BJ (cell line): ENCODE measurements around the gene FRA10AC1. TPM values are rescaled to one million over a fixed set of nuclear protein-coding genes. Genes with fewer than 3 reads are reported as not detected.
A peak's percentile ranks its signal among the peaks of the same experiment; 100 is the strongest.
"Not testable (repeated sequence)": the region's sequence is repeated elsewhere in the genome, so short reads cannot be mapped to it uniquely, and the experiment has no call there.

Experiments used
- CTCF ChIA-PET: fragments of 350-600 bp; formaldehyde crosslinking; extraction: SDS; loops from one replicate; lab custom pipeline; 2021; ENCODE audit warnings: antibody characterized with exemption, inconsistent platforms; lab: Yijun Ruan, JAX
- POLR2A ChIA-PET: fragments of 300-600 bp; sonication (Branson Sonifier 250); formaldehyde crosslinking; extraction: SDS; loops from one replicate; lab custom pipeline; 2021; ENCODE audit warnings: antibody characterized with exemption; lab: Charles Lee
- DNase-seq: peaks from one replicate; pipeline ENCODE4 v3.0.0-alpha.2; 2011; ENCODE audit warnings: low read depth
- H3K27me3 ChIP-seq: 2 replicates; pipeline ENCODE4 v1.6.0; 2011; ENCODE audit warnings: low read length; ENCODE audit not compliant: control insufficient read depth, insufficient read depth
- H3K36me3 ChIP-seq: 2 replicates; pipeline ENCODE4 v1.5.1; 2011; ENCODE audit warnings: low read length; ENCODE audit not compliant: control insufficient read depth, insufficient read depth
- H3K4me3 ChIP-seq: 2 replicates; pipeline ENCODE4 v1.5.1; 2011; ENCODE audit warnings: low read depth, mild to moderate bottlenecking, control low read depth, low read length
- polyA plus RNA-seq: library from polyadenylated mRNA; depleted of rRNA; stranded (reverse); fragments of >200 nt; gene quantifications from 2 replicates; pipeline ENCODE4 v1.2.3, GENCODE V29; 2011
- TF ChIP-seq, protein P1 (sequence below): IDR thresholded peaks from 2 replicates; pipeline ENCODE4 v1.5.1; 2011; ENCODE audit warnings: low read depth, mild to moderate bottlenecking, control low read depth, inconsistent platforms, low read length, moderate library complexity; ENCODE audit not compliant: insufficient read depth

Gene FRA10AC1
- polyA plus RNA-seq, 1 experiment: 2.1 TPM

DNA sequence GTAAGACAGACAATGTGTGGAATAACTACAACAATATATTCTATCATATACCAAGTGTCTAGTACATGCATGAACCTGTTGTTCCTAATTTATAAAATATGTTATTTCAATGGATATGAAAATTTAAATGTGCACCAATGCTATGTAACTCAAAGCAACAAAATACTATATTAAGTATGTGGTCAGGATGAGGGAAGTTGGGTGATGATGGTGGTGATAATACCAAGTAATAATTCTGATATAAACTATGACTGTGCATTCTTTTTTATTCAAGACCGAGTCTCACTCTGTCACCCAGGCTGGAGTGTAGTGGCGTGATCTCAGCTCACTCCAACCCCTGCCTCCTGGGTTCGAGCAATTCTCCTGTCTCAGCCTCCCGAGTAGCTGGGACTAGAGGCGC lies 2.1 kb upstream of the FRA10AC1 start:
- Histone ChIP-seq H3K27me3 (no peaks in the 10 kb centered on the region; the same call in 1 of the 2 replicates), H3K36me3 (no peaks in the 10 kb centered on the region), H3K4me3 (no peak overlapping the region)
- TF ChIP-seq, protein P1, sequence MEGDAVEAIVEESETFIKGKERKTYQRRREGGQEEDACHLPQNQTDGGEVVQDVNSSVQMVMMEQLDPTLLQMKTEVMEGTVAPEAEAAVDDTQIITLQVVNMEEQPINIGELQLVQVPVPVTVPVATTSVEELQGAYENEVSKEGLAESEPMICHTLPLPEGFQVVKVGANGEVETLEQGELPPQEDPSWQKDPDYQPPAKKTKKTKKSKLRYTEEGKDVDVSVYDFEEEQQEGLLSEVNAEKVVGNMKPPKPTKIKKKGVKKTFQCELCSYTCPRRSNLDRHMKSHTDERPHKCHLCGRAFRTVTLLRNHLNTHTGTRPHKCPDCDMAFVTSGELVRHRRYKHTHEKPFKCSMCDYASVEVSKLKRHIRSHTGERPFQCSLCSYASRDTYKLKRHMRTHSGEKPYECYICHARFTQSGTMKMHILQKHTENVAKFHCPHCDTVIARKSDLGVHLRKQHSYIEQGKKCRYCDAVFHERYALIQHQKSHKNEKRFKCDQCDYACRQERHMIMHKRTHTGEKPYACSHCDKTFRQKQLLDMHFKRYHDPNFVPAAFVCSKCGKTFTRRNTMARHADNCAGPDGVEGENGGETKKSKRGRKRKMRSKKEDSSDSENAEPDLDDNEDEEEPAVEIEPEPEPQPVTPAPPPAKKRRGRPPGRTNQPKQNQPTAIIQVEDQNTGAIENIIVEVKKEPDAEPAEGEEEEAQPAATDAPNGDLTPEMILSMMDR: no peak
- POLR2A ChIA-PET: no interaction called here
- CTCF ChIA-PET: no interaction called here
- DNase-seq: no peak

DNA sequence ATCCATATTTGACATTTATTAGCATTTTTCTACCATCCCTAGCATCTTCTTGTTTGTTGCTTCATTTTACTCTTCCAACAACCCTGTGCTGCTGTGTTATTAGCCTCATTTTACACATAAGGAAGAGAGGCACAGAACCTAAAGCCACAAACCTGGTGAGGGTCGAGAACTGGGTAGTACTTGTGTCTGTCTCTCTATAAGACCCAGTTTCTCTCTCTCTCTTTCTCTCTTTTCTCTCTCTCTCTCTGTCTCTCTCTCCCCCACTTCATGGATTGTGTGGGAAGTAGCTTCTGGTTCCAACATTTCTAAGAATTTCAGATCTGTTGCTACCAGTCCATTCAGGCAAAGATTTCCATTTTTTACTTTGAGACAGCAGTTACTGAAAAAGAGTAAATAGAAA lies 1.4 kb upstream of the FRA10AC1 start:
- Histone ChIP-seq H3K36me3 (no peaks in the 10 kb centered on the region), H3K4me3 (no peak overlapping the region), H3K27me3 (no peaks in the 10 kb centered on the region; the same call in 1 of the 2 replicates)
- POLR2A ChIA-PET: no interaction called here
- TF ChIP-seq, protein P1: no peak
- CTCF ChIA-PET: no interaction called here
- no peak for DNase-seq

DNA sequence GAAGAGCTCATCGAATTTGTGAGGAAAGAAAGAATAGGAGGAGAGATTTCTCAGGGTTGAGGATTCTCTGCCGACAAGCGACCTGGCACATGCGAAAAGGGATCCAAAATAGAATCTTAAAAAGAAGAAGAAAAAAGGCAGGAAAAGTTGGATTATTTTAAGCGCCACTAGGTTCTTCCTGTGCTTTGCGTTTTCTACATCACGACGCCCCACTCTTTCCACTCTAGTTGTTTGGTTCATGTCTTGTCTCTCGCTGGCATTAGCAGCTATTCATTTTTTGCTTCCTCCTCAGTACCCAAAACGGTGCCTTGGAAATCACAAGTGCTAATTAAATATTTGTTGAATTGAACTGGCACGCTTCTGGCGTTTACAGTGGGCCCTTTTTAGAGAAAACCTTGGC lies 674 bp upstream of the FRA10AC1 start:
- CTCF ChIA-PET: interaction anchor here (0.7 to 2.3 kb wide), 9 partner anchors 12 to 151 kb away, joined by 3 to 21 read pairs (median 4); no protein-coding TSS in a partner anchor
- no peak for DNase-seq
- H3K27me3 ChIP-seq: no peaks in the 10 kb centered on the region; the same call in 1 of the 2 replicates
- TF ChIP-seq, protein P1: no peak
- POLR2A ChIA-PET: interaction anchor here (1.4 kb wide), 1 partner anchor 113 kb away, joined by 3 read pairs; no protein-coding TSS in a partner anchor
- peak overlapping the region; percentile 50 for H3K4me3 ChIP-seq
- no peaks in the 10 kb centered on the region for H3K36me3 ChIP-seq

DNA sequence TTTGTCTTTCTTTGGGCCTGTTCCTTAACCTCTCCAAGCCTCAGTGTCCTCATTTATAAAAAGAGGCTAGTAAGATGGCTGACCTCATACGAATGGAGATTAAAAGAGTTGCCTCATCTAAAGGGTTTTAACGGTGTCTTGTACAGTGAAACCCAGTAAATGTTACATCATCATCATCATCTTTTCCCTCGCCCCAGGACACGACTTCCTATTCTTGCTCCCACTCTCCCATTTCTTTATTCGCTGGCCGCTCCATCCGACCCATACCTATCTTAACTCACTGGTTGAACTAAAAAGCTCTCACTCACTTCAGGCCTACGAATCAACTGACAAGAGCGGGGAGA lies 554 bp downstream of the FRA10AC1 start:
- peak overlapping the region; percentile 50 for H3K4me3 ChIP-seq
- no peaks in the 10 kb centered on the region for H3K36me3 ChIP-seq
- H3K27me3 ChIP-seq: no peaks in the 10 kb centered on the region
- CTCF ChIA-PET: interaction anchor here (0.9 to 3.3 kb wide), 9 partner anchors 11 to 152 kb away, joined by 3 to 21 read pairs (median 5); no protein-coding TSS in a partner anchor
- TF ChIP-seq, protein P1: no peak
- DNase-seq: no peak
- POLR2A ChIA-PET: interaction anchor here (1.4 kb wide), 1 partner anchor 114 kb away, joined by 3 read pairs; no protein-coding TSS in a partner anchor

DNA sequence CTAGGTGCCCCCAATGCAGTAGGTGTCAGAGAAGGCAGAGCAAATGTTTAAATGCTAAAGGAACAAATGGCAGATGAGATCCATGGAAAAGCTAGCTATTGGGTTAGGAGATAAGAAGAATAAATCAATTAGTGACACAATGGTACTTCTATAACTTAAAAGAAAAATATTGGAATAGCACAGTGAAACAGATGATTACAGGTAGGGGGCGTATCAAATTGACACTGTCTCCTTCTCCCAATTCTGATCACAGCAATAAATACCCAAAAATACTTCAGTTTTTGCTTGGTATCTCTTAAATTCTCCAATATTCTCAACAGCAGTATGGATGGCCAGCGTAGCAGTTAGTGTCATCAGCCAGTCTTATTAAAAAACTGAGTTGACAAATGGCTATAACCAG lies 5.2 kb downstream of the FRA10AC1 start:
- POLR2A ChIA-PET: no interaction called here
- DNase-seq: no peak
- no peak overlapping the region for H3K4me3 ChIP-seq
- TF ChIP-seq, protein P1: no peak
- peaks cover 2% of the 10 kb centered on the region; the same call in 1 of the 2 replicates for H3K36me3 ChIP-seq
- H3K27me3 ChIP-seq: no peaks in the 10 kb centered on the region
- CTCF ChIA-PET: interaction anchor here (2.0 to 2.2 kb wide), 2 partner anchors 12 to 118 kb away, joined by 5 to 10 read pairs; no protein-coding TSS in a partner anchor

DNA sequence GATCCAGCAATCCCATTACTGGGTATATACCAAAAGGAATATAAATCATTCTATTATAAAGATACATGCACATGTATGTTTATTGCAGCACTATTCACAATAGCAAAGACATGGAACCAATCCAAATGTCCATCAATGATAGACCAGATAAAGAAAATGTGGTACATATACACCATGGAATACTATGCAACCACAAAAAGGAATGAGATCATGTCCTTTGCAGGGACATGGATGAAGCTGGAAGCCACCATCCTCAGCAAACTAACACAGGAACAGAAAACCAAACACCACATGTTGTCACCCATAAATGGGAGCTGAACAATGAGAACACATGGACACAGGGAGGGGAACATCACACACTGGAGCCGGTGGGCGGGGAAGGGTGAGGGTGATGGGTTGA lies 5.8 kb downstream of the FRA10AC1 start:
- H3K36me3 ChIP-seq, H3K27me3 ChIP-seq, H3K4me3 ChIP-seq, DNase-seq, POLR2A ChIA-PET: not testable (repeated sequence)
- CTCF ChIA-PET: interaction anchor here (2.0 to 2.2 kb wide), 2 partner anchors 12 to 119 kb away, joined by 5 to 10 read pairs; no protein-coding TSS in a partner anchor
